HG02840 (cell line): ENCODE data around the gene CPT1C.

Source experiments
- ATAC-seq: cut with Tn5 transposase; IDR thresholded peaks from one replicate; pipeline ENCODE4 v1.9.1; 2021; ENCODE audit warnings: mild to moderate bottlenecking, moderate library complexity, moderate number of reproducible peaks; ENCODE audit not compliant: unreplicated experiment, low FRiP score

Gene CPT1C

DNA sequence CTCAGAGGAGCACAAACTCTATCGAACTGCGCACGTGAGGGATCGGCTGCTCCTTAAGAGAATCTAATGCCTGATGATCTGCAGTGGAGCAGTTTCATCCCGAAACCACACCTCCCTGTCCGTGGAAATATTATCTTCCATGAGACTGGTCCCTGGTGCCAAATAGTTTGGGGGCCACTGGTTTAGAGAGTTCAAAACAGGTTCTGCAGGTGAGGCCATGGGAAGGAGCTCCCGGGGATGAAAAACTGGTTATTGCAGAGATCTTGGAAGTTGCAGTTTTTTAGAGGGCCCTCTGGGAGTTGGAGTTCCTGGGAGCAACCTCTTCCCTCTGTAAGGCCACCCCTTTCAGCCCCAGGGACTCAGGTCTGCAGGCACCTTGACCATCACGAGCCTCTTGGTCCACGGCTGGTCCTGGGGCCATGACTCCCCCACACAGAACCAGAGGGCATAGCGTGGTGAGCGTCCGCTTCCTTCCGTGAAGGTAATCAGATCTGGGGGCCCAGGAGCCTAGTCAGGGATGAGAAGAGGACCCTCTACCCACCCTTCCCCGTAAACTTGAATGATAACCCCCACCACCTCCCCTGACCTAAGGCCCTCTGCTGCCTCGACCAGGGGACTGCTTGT, 30.5 kb upstream of the CPT1C start:
- no peak for ATAC-seq

DNA sequence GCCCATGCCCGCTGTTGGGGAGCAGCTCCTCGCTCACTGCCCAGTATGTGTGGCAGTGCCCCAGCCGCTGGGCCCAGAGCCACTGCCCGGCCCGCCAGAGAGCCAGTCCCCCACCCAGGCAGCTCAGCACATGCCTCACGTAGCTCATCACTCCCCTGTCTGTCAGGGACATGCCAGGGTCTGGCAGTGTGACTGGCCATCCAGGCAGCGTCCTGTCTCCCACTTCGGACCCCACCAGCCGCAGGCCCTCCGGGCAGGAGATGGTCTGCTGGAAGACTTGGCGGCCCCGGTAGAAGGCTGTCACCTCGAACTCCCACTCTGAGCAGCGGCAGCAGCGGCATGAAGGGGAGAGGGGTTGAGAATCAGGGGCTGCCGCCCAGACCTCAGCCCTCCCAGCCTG, 28.9 kb upstream of the CPT1C start:
- ATAC-seq, result no peak

DNA sequence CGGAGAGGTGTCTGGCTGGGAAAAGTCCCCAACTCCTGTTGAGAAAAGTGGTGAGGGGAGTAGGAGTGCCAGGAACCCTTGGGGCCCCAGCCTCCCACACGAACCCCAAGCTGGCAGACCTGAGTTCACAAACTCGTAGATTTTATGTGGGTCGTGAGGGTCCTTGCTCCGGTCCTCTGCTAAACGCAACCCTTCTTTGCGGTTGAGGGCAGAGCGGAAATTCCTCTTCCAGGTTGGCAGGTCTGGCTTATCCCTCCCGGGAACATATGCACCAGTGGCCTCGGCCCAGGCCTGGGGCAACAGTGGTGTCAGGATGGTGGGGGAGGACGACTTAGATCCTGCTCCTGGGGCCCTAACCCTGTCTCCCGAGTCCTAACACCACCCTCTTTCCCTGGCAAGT, 27.7 kb upstream of the CPT1C start:
- ATAC-seq, result no peak

DNA sequence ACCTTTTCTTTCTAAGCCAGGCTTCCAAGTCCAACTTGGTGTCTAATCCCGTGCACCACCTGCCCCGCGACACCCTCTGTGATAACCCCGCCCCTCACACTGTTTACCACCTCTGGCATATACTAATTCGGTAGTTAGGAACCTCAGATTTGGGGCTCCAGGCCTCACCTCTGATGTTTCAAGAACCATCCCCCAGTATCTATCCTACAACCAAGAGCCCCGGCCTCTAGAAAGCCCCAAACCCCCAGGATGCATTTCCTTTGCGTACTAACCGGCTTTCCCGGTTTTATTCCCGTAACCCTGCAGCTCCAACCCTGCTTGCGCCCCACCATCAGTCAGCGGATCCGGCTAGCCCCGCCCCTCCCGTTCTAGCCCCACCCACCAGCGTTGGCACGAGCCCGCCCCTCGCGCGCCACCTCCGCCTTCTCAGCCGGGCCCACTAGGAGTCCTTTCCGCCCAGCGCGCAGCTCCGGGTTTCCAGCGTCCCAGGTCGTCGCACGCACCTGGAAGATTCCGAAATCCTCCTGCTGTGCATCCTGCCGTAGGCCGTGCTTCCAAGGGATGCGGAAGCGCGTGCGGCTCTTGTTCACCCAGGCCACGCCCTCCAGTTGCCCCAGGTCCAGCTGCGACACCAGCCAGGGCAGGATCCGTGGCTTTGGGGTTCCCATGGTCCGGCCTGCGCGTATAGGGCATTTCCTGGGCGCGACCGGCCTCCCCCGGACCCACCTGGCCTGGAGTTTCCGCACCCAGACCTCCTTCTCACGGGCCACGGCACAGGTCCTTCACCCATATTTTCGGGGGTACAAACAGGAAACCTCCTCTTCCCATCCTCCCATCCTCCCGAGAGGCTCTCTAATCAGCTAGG, 26.5 kb upstream of the CPT1C start:
- ATAC-seq, result no peak

DNA sequence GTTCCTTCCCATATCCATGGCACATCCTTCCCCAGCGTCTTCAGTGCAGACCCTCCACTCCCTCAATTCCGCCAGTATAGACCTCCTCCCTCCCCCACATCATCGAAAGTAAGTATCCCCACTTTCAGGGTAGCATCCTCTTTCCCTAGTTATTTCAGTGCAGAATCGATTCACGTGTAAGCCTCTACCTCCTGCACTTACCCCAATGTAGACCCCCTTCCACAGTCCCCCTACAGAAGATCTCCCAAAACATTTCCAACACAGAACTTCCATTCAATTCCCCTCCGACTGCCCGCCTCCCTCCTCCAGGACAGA, 25.9 kb upstream of the CPT1C start:
- no peak for ATAC-seq

DNA sequence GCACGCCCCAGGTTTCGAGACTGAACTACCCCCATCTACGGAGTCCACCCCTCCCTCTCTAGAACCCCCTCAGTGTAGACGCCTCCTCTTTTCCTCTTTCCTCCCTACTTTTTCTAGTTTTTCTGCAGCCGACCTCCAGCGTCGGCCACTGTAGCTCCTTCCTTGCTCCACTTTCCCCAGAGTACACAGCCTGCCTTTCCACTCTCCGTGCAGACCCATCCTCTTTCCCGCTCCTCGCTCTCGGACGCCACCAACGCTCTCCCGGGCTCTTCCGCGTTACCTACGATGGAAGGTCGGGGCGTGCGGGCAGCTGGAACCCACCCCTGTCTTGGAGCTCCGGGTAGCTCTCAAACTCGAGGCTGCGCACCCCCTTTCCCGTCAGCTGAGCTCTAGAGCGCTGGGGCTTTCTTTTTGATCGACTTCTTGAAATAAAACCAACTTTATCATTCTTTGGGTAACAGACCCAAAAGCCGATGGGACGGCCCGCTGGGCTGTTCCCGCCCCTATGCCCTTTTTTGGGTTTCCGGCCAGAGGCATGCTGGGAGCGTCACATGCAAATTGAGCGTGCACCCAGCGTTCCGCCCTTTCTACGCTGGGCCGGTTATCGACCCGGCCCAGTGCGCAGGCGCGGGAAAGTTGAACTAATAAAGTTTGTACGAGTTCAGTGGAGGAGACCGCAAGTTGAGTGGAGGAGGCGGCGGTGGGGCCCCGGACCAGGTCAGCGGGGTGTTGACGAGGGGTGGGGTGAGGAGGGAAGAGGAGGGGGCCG, 25.4 kb upstream of the CPT1C start, which contains the start of the genes BCL2L12 and IRF3:
TSS of gene BCL2L12 (plus strand) at position 583 of the 769 bp plus-strand sequence. CDS start 760 bp downstream, outside the sequence.
TSS of gene IRF3 (minus strand) at position 507 of the 769 bp plus-strand sequence. CDS start 1,019 bp downstream, outside the sequence.
- ATAC-seq, result peak; percentile 93

DNA sequence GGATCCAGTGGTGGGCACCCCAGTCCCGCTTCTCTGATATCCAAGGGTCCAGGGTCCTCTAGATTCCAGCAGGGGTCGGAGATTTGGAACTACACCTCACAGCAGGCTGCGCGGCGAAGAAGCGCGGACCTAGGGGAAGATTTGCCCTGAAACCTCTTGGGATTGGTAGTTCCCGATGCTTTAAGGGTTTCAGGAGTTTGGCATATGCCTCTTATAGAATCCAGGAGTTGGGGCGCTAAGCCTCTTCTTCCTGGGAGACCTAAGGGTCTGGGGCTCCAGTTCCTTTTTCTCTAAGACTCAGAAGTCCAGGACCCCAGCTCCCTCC, 24.8 kb upstream of the CPT1C start:
- no peak for ATAC-seq

DNA sequence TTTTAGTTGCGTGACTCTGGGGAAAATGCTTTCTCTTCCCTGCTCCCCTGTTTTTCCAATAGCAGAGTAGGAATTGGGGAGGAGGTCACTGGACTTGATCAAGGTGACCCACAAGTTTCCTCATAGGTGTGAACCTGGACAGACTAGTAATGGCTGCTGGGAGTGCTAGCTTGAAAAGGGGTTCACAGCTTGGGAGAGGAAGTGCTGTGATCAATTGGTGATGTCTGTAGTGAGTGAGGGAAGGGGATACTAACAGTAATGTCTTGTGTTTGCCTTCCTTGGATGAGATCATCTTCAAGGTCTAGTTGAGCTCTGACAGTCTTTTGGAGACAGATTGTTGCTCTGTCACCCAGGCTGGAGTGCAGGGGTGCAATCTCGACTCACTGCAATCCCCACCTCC, 23.4 kb upstream of the CPT1C start:
- ATAC-seq, result no peak

DNA sequence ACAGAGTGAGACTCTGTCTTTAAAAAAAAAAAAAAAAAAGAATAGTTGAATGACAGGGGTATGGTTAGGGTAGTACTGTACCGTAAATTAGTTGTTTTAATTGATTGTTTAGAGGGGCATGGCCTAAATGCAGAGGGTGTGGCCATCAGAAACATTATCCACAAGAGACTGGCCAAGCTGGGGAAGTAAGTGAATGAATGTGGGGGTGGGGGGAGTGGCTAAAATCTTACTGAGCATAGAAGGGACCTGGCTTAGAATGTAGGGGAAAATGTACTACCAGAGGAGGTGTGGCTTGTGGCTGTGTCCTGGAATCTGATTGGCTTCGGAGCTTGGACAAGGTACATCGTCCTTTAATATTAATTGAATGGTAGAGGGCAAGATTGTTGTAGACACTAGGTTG, 21.4 kb upstream of the CPT1C start:
- ATAC-seq, result no peak

DNA sequence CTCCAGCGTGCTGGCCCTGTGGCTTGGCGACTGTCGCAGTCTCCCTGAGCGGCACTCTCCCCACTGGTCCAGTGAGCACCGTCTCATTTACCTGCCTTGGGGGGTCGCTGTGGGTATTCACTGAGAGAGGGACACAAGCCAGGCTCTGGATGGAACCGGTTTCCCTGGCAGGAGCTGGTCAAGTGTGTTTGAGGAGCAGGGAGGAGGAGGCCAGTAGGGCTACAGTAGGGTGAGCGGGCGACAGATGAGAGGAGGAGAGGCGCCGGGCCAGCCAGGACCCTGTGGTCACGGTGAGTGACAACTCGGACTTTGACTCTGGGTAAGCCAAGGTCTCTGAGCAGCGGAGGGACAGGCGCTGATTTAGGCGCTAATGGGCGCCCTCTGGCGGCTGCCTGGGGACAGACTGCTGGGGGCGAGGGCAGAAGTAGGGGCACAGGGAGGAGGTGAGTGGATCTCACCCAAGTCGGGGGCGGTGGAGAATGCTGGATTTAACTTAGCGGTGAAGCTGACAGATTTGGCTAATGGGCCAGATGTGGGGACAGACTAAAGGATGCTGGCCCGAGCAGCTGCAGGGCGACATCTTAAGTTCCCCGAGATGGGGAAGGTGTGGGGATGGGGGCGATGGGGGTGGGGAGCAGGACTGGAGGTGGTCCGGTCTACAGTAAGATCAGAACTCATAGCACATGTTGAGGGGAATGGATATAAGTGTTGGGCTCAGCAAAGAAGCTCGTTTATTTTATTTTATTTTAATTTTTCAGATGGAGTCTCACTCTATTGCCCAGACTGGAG, 18.6 kb upstream of the CPT1C start:
- no peak for ATAC-seq

DNA sequence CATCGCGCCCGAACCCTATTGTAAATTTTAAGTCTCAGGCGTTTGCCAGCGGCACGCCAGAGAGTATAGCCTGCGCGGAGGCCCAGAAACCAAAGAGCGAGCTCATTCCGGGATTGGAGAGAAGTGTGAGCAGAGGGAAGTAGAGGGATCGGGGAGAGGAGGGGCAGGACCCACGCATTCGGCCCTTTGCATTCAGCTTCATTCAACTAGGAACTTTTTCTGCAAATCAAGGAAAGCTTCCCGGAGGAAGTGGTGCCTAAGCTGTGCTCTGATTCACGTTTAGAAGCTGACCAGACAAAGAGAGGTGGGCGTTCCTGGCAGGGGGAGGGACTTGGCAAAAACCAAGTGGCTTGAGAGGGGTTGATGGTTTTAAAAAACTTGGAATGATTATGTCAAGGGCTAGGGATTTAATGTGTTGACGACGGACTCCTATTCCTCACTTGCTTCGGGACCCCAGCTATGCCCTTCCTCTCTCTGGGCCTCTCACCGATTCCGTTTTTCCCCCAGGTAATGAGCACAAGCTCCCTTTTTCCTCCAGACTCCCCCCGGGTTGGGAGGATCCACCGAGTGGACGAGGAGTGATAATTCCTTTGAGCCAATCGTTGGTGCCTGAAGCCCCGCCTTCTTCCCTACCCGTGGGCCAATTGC, 14.7 kb upstream of the CPT1C start:
- peak; percentile 26 for ATAC-seq

DNA sequence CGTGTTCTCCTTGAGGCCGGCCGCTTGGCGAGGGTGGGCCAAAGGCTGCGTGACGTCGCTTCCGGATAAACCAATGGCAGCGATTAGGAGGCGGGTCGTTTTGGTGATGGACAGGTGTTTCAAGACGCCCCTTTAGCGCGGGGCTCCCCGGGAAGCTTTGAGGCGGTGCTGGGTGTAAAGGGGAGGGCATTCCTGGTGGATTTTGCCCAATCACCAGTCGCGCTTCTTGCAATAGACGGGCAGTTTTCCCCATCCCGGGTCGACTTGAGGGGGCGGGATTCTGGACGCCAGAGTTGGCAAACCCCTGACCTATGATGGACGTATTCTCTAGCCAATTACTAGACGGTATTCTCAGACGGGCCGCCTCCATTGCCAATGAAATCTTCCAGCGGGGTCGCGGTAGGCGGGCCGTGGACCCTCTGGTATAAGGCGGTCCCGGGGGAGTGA, 14.1 kb upstream of the CPT1C start:
- peak; percentile 72 for ATAC-seq

DNA sequence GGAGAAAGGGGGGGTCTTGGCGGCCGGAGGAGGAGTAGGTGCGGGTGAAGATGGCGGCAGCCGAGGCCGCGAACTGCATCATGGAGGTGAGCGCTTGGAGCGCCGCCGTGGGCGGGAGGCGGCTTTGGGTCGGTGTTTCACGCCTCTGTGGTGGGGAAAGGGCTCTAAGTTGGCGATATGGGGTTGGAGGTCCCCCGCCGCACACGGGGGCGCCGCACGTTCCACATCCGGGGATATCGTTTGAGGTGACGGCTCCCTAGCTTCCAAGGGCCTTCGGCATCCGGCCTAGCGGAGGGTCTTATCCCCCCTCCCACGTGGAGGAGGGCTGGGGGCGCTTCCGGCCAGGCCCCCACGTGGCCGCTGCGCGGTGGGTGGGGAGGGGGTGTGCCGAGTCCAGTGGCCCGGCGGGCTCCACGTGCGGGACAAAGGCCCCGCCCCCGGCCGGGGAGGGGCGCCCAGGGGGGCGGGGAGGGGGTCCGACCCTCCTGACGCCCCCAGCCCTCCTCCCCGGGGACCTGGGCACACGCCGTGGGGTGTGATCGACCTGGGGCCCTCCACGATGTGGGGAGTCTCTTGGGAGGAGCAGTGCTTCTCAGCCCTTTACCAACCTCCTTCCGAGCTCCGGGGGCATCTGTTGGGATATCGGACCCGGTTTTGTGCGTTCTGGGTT, 13.6 kb upstream of the CPT1C start, which contains the start of gene PRMT1:
TSS of gene PRMT1 (plus strand) at position 41 of the 670 bp plus-strand sequence. CDS start at position 51, 10 bp downstream.
- ATAC-seq, result no peak

DNA sequence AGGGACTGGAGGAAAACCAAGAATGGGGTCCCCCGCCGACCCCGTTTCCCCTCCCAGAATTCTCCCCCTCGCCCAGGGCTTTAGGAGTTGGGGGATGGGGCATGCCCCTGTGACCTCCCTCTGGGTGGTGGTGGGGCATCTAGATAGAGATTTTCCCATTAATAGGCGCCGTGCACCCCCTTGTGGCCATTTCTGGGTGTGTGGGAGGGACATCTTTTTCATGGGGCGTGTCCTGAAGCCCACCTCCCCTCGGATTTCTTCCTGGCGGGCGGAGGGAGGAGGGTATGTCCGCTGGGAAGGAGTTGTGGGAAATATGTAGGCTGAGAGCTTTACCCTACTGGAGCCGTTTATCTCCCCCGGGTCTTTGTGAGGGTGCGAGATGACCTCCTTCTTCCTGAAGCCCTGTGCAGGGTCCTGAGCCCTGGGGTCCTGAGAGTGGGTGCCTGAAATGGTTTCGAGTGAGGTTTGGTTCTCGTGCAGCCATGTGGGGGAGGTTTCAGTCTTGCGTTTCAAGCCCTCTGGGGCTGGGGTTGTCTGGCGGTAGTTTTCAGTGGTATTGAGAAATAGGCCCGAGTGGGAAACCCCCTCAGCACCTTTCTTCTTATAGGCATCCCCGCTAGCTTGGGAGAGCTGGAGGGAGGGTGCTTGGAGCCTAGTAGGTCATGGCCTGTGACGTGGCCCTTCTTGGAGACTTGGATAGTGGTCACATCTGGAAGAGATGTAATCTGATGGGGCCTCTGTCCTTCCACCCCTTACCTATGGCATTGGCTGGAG, 12.8 kb upstream of the CPT1C start:
- no peak for ATAC-seq

DNA sequence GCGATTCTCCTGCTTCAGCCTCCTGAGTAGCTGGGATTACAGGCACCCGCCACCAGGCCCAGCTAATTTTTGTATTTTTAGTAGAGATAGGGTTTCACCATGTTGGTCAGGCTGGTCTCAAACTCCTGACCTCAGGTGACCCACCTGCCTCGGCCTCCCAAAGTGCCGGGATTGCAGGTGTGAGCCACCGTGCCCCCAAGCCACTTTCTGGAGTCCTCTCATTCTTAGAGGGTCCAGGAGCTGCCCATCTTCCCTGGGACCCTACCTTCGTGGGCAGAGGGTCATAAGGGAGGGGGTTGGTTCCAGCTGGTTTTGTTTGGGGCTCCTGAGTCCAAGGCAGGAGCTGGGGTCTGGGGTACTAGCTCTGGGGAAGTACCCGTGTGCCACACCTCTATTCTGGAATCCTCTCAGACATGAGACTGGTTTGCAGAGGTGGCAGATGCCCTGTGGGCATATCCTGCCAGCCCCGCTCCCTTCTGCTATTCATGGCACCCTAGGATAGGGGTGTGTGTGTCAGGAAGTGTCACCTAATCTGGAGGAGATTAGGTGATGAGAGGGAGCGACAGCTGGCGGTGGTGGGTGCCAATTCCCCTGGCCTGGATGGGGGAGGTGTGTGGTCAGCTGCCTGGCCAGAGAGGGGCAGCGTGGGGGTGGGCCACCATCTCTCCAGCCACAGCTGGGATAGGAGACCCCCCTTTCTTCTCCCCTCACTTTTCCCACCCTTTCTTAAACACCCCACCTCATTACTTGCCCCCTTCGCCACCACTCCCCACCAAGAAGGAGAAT, 11.7 kb upstream of the CPT1C start:
- no peak for ATAC-seq

DNA sequence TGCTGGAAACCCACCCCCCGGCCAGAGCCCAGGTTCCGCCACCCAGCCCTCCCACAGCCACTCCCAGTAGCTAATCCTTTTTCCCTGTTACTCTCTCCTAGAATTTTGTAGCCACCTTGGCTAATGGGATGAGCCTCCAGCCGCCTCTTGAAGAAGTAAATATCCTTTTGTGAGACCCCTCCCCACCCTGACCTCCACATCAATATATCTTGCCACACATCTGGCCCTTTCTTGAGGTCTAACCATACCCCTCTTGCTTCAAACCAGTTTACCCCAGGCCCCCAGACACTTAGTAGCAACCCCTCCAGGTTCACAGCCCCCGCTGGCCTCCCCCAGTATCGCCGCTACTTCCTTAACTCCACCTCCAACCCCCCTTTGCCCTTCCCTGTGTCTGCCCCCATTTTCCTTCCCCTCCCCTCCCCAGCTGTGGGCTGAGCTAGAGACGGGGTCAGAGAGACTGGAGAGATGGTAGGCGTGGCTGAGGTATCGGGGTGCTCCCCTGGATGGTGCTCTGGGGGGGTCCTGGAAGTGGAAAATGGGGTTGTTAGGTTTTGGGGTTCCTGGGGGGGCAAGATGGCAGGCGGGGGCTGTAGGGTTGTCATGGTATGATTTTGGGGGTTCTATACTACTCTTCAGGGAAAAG, 11.0 kb upstream of the CPT1C start:
- no peak for ATAC-seq
